22Rv1 (cell line): Measurements from ENCODE around the gene SCNN1G.

ENCODE experiments used
- ZFX ChIP-seq: fragments of 450-650 bp; IDR thresholded peaks from 2 replicates; pipeline ENCODE4 v1.6.1; 2017; ENCODE audit warnings: antibody characterized with exemption, borderline replicate concordance
- TF ChIP-seq, protein P1 (sequence below): fragments of 450-650 bp; IDR thresholded peaks from 2 replicates; pipeline ENCODE4 v1.5.1; 2017; ENCODE audit warnings: mild to moderate bottlenecking

DNA sequence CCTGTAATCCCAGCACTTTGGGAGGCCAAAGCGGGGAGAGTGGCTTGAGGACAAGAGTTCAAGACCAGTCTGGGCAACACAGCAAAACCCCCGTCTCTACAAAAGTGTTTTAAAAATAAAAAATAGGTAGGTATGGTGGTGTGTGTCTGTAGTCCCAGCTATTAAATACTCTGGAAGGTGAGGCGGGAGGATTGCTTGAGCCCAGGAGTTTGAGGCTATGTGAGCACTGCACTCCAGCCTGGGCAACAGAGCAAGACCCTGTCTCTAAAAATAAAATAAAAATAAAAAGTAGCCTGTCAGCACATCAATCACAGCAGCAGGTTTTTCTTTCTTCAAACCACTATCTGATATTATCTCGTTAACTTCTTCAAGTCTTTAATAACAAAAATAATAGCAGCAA is 34.9 kb upstream of the SCNN1G start:
- TF ChIP-seq, protein P1, sequence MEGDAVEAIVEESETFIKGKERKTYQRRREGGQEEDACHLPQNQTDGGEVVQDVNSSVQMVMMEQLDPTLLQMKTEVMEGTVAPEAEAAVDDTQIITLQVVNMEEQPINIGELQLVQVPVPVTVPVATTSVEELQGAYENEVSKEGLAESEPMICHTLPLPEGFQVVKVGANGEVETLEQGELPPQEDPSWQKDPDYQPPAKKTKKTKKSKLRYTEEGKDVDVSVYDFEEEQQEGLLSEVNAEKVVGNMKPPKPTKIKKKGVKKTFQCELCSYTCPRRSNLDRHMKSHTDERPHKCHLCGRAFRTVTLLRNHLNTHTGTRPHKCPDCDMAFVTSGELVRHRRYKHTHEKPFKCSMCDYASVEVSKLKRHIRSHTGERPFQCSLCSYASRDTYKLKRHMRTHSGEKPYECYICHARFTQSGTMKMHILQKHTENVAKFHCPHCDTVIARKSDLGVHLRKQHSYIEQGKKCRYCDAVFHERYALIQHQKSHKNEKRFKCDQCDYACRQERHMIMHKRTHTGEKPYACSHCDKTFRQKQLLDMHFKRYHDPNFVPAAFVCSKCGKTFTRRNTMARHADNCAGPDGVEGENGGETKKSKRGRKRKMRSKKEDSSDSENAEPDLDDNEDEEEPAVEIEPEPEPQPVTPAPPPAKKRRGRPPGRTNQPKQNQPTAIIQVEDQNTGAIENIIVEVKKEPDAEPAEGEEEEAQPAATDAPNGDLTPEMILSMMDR, result no peak
- TF ChIP-seq ZFX, result no peak
